HG03565 (cell line): ENCODE measurements around the gene HAPLN3.

Experiments used
- ATAC-seq: cut with Tn5 transposase; IDR thresholded peaks from one replicate; pipeline ENCODE4 v1.9.1; 2021; ENCODE audit warnings: mild to moderate bottlenecking, moderate library complexity; ENCODE audit not compliant: unreplicated experiment

The HAPLN3 gene

GRCh38 chr15:88833731-88834100, 61.6 kb downstream of the HAPLN3 start:
- no peak for ATAC-seq

- no peak for ATAC-seq
Observed at GRCh38 chr15:88832820-88833730, 62.3 kb downstream of the HAPLN3 start.

GRCh38 chr15:88830016-88830415, 65.3 kb downstream of the HAPLN3 start:
- no peak for ATAC-seq

- ATAC-seq: no peak
Observed at GRCh38 chr15:88828791-88829190, 66.6 kb downstream of the HAPLN3 start.
